ENCODE measurements around the gene PRPSAP2. TPM values are rescaled to one million over a fixed set of nuclear protein-coding genes. Genes with fewer than 3 reads are reported as not detected.
A peak's percentile ranks its signal among the peaks of the same experiment; 100 is the strongest.

Gene PRPSAP2
- total and polyA plus RNA-seq, 2 donors from 2014 or later, result 30.6 to 32.0 TPM

GRCh38 chr17:18967916-18968315, 110.0 kb downstream of the PRPSAP2 start:
- no peak for TF ChIP-seq CTCF (IDR thresholded peaks at IDR 0.05; ENCODE audit: borderline replicate concordance, extremely low read depth, insufficient read depth)
- intact Hi-C loops (cut with DNase I), result no loop called here
- no peak overlapping the region for H3K9ac ChIP-seq (ENCODE audit: low read length in 3 of 3)
- H3K27me3 ChIP-seq (ENCODE audit: control insufficient read depth, insufficient read depth, low read length), result no peaks in the 10 kb centered on the region
- no peak overlapping the region for H3K27ac ChIP-seq (ENCODE audit: low read depth in 2 of 2, low read length in 2 of 2)
- H3K4me3 ChIP-seq (ENCODE audit: low read length in 3 of 3), result no peak overlapping the region
- H3K4me1 ChIP-seq (ENCODE audit: control insufficient read depth in 2 of 3, insufficient read depth in 2 of 3, low read depth in 1 of 3, low read length in 3 of 3), result peaks cover 0 to 3% (median 0%) of the 10 kb centered on the region in 3 donors
- no peaks in the 10 kb centered on the region for H3K9me3 ChIP-seq (ENCODE audit: control insufficient read depth in 2 of 3, insufficient read depth in 1 of 3, low read length in 3 of 3)
- H3K36me3 ChIP-seq (ENCODE audit: control insufficient read depth in 2 of 3, insufficient read depth in 3 of 3, low read length in 3 of 3), result peaks cover 0 to 4% (median 0%) of the 10 kb centered on the region in 3 donors
- FAIRE-seq (no peak), DNase-seq (no peak)

GRCh38 chr17:18968345-18968744, 110.4 kb downstream of the PRPSAP2 start:
- intact Hi-C loops (cut with DNase I), result no loop called here
- no peaks in the 10 kb centered on the region for H3K27me3 ChIP-seq (ENCODE audit: control insufficient read depth, insufficient read depth, low read length)
- peaks cover 0 to 3% (median 0%) of the 10 kb centered on the region in 3 donors for H3K4me1 ChIP-seq (ENCODE audit: control insufficient read depth in 2 of 3, insufficient read depth in 2 of 3, low read depth in 1 of 3, low read length in 3 of 3)
- H3K27ac ChIP-seq (ENCODE audit: low read depth in 2 of 2, low read length in 2 of 2), result no peak overlapping the region
- no peaks in the 10 kb centered on the region for H3K9me3 ChIP-seq (ENCODE audit: control insufficient read depth in 2 of 3, insufficient read depth in 1 of 3, low read length in 3 of 3)
- no peak overlapping the region for H3K9ac ChIP-seq (ENCODE audit: low read length in 3 of 3)
- peaks cover 0 to 4% (median 0%) of the 10 kb centered on the region in 3 donors for H3K36me3 ChIP-seq (ENCODE audit: control insufficient read depth in 2 of 3, insufficient read depth in 3 of 3, low read length in 3 of 3)
- DNase-seq (peak in 1 of 5 donors; percentile 48), FAIRE-seq (no peak)
- TF ChIP-seq CTCF (IDR thresholded peaks at IDR 0.05; ENCODE audit: borderline replicate concordance, extremely low read depth, insufficient read depth), result no peak
- no peak overlapping the region for H3K4me3 ChIP-seq (ENCODE audit: low read length in 3 of 3)

DNA sequence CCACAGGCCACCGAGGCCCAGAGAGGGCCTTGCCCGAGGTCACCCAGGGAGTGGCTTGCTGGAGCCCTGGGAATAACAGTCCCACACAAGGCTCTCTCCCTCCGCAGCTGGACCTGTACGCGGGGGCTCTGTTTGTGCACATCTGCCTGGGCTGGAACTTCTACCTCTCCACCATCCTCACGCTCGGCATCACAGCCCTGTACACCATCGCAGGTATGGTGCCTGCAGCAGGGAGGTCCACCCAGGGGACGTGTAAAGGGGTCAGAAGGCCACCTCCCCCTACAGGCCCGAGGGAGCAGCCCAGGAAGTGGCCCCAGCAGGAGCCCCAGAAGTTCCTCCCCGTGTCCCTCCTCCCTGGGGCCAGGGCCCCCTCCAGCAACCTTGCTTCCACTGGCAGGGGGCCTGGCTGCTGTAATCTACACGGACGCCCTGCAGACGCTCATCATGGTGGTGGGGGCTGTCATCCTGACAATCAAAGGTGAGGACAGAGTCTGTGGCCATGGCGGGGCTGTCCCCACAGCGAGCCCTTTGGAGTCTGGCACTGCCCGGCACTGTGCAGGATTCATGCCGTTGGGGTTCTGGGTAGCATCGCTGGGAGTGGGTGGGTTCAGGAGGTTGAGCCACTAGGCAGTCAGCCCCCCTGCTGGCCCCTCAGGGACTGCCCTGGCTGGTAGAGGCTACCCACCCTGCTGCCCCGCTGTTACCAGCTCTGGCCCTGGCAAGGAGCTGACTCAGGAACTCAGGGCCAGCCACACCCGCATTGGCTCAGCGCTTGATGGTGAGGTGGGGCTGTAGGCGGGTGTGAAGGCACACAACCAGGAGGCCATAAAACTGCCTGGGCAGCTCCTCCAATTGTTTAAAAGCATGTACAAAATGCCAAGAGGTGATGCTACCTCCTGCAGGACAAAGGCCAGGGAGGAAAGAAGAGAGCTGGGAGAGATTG, 111.3 kb downstream of the PRPSAP2 start:
- intact Hi-C loops (cut with DNase I), result no loop called here
- Histone ChIP-seq H3K4me1 (ENCODE audit: control insufficient read depth in 2 of 3, insufficient read depth in 2 of 3, low read depth in 1 of 3, low read length in 3 of 3) (peaks cover 0 to 3% (median 0%) of the 10 kb centered on the region in 3 donors), H3K9ac (ENCODE audit: low read length in 3 of 3) (no peak overlapping the region), H3K27ac (ENCODE audit: low read depth in 2 of 2, low read length in 2 of 2) (no peak overlapping the region), H3K27me3 (ENCODE audit: control insufficient read depth, insufficient read depth, low read length) (no peaks in the 10 kb centered on the region), H3K36me3 (ENCODE audit: control insufficient read depth in 2 of 3, insufficient read depth in 3 of 3, low read length in 3 of 3) (peaks cover 0 to 4% (median 0%) of the 10 kb centered on the region in 3 donors), H3K9me3 (ENCODE audit: control insufficient read depth in 2 of 3, insufficient read depth in 1 of 3, low read length in 3 of 3) (no peaks in the 10 kb centered on the region), H3K4me3 (ENCODE audit: low read length in 3 of 3) (no peak overlapping the region)
- FAIRE-seq (no peak), DNase-seq (no peak)
- TF ChIP-seq CTCF (IDR thresholded peaks at IDR 0.05; ENCODE audit: borderline replicate concordance, extremely low read depth, insufficient read depth), result no peak
